Ishikawa (cell line): ENCODE data around the gene METTL15.

Experiments used
- CEBPB ChIP-seq: IDR thresholded peaks from 2 replicates; pipeline ENCODE4 v1.6.1; 2012
- CREB1 ChIP-seq: IDR thresholded peaks from 2 replicates; pipeline ENCODE4 v1.6.1; 2012; ENCODE audit warnings: low read depth
- EGR1 ChIP-seq: IDR thresholded peaks from 2 replicates; pipeline ENCODE4 v1.6.1; 2012
- EP300 ChIP-seq: IDR thresholded peaks from 2 replicates; pipeline ENCODE4 v1.6.1; 2012; ENCODE audit warnings: borderline replicate concordance
- FOXM1 ChIP-seq: IDR thresholded peaks from 2 replicates; pipeline ENCODE4 v1.6.1; 2012; ENCODE audit warnings: low read depth, borderline replicate concordance
- MAX ChIP-seq: IDR thresholded peaks from 2 replicates; pipeline ENCODE4 v1.6.1; 2012
- REST ChIP-seq: IDR thresholded peaks from 2 replicates; pipeline ENCODE4 v1.6.1; 2012; ENCODE audit warnings: low read depth, mild to moderate bottlenecking
- TAF1 ChIP-seq: IDR thresholded peaks from 2 replicates; pipeline ENCODE4 v1.6.1; 2012; ENCODE audit warnings: low read depth, mild to moderate bottlenecking
- TCF12 ChIP-seq: IDR thresholded peaks from 2 replicates; pipeline ENCODE4 v1.6.1; 2012; ENCODE audit warnings: low read depth
- USF1 ChIP-seq: IDR thresholded peaks from 2 replicates; pipeline ENCODE4 v1.6.1; 2012
- YY1 ChIP-seq: IDR thresholded peaks from 2 replicates; pipeline ENCODE4 v1.6.1; 2012; ENCODE audit warnings: low read depth

GRCh38 chr11:28152743-28153142 lies 44.6 kb downstream of the METTL15 start:
- TF ChIP-seq TAF1 (no peak), FOXM1 (no peak), REST (no peak), EP300 (no peak), USF1 (no peak), EGR1 (no peak), CREB1 (no peak), TCF12 (no peak), MAX (no peak), YY1 (no peak), CEBPB (no peak)
